T-helper 2 cell treated with Interferon-gamma antibody and Interleukin-4, amounts not matched to agents 100 ng/mL and 5 ng/mL, for 36 hours (primary cell): ENCODE data around the gene ABCA1. TPM values are rescaled to one million over a fixed set of nuclear protein-coding genes. Genes with fewer than 3 reads are reported as not detected.
"Not testable (repeated sequence)": the region's sequence is repeated elsewhere in the genome, so short reads cannot be mapped to it uniquely, and the experiment has no call there.

ENCODE experiments used
- intact Hi-C: fragments of 100-400 bp; cut with micrococcal nuclease; formaldehyde crosslinking; loops from one replicate; pipeline ENCODE4 v1.15.1; 2023
- total RNA-seq: library from RNA; stranded (reverse); gene quantifications from 2 replicates; pipeline ENCODE4 v1.2.3, GENCODE V29; 2022

Gene ABCA1
- total RNA-seq, 1 donor from 2014 or later = 0.14 TPM

- intact Hi-C loops = no loop called here
Observed at GRCh38 chr9:104951487-104951886, 23.5 kb upstream of the ABCA1 start.

DNA sequence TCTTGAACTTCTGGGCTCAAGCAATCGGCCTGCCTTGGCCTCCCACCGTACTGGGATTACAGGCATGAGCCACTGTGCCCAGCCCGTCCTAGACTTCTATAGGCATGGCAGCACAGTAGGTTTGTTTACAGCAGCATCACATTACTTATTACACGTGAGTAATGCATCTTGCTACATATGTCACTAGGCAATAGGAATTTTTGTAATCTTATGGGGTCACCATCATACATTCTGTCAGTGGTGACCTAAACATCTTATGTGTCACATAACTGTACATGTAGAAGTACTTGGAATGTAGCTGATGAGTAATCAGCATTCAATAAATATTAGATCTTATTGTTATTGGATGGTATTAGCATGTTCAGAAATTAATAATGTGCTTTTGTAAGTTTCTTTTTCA lies 22.9 kb upstream of the ABCA1 start:
- intact Hi-C loops = no loop called here

DNA sequence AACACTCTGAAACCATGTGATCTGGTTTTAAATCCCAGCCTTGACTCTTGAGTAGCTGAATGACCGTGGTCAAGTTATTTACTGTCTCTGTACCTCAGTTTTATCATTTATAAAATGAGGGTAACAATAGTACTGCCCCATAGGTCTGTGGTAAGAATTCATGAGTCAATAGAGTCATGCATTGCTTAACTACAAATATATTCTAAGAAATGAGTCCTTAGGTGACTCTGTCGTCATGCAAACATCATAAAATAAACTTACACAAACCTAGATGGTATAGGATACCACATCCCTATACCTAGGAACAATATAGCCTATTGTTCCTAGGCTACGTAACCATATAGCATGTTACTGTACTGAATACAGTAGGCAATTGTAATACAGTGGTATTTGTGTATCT lies 20.3 kb upstream of the ABCA1 start:
- intact Hi-C loops = no loop called here

GRCh38 chr9:104944871-104945270 lies 16.9 kb upstream of the ABCA1 start:
- intact Hi-C loops = no loop called here

GRCh38 chr9:104944356-104944755 lies 16.4 kb upstream of the ABCA1 start:
- intact Hi-C loops = no loop called here

DNA sequence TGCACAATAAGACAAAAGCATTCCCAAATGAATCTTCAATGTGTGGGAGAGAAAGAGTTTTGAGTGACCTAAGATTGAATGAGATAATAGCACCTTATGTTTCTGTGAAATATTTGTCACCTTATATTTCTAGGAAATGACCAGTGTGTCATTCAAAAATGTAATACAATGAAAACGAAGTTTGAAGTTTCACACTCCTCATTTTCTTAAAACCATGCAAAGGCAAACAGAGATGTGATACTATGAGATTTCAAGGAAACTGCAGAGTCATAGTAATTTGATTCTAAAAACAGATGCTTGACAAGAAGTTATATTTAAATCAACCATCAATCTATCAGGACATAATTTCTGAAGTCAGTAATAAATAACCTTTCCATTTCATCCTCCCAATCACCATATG lies 13.6 kb upstream of the ABCA1 start:
- intact Hi-C loops = no loop called here

- intact Hi-C loops = no loop called here
Observed at GRCh38 chr9:104936291-104936690, 8.3 kb upstream of the ABCA1 start.

DNA sequence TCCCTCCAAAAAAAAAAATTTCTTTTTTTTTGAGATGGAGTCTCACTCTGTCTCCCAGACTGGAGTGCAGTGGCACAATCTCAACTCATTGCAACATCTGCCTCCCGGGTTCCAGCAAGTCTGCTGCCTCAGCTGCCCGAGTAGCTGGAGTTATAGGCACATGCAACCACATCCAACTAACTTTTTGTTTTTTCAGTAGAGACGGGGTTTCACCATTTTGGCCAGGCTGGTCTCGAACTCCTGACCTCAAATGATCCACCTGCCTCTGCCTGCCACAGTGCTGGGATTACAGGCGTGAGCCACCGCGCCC lies 7.5 kb upstream of the ABCA1 start:
- intact Hi-C loops = not testable (repeated sequence)

DNA sequence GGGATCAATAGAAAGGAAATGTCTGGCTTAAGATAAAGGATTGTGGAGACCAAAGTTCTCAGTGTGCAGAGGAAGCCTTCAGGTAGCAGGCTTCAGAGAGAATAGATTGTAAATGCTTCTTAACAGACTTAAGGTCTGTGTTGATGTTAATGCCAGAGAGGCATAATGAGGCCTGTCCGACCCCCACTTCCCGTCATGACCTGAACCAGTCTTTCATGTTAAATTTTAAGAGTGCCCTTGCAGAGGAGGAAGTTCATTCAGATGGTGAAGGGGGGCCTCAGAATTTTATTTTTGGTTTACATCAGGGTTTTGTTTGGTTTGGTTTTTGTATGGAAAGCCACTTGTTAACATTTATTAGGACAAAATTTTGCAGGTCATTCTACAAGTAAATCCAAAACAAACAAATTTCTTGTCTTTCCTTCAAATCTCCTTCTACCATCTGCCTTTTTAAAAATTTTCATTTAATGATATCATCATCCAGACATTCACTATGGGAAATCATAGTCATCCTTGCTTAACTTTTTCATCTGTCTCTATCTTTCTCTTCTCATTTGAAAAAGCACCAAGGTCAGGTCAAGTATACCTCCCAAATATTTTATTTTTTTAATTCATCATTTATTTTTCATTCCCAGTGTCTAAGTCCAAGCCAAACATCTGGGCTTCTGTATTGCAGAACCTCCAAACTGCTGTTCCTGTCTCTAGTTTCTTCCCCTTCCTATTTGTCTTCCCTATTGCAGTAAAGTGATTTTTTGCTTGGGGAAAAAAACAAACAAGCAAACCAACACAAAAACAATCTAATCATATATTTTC lies 6.9 kb upstream of the ABCA1 start:
- intact Hi-C loops = no loop called here

DNA sequence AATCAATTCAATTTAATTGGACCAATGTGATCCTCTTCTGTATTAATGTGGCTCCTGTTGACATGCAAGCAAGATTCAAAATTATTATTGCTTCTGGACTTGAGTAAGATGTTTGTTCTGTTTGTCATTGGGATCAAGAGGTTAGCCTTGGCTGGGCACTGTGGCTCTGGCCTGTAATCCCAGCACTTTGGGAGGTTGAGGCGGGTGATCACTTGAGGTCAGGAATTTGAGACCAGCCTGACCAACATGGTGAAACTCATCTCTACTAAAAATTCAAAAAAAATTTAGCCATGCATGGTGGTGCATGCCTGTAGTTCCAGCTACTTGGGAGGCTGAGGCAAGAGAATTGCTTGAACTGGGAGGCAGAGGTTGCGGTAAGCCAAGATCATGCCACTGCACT lies 5.1 kb upstream of the ABCA1 start:
- intact Hi-C loops = not testable (repeated sequence)

DNA sequence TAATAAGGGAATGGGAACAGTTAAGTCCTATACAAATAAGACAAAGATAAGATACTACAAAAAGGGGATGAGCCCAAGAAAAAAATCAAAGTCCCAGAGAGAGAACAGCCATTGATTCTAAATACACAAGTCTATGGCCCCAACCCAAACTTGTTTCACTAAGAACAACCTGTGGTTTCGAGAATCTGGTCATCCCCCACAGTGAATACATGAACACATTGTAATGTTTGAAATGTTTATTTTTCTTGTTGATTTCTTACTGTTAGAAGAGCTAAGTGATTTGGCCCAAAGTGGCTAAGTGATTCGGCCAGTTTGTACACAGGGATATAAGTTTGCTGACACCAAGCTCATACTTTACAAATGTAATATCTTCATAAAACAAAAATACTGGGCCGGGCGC lies 3.3 kb upstream of the ABCA1 start:
- intact Hi-C loops = no loop called here

GRCh38 chr9:104927216-104927911 lies 591 bp downstream of the ABCA1 start:
- intact Hi-C loops = loop anchor here (1.0 to 5.0 kb wide), 6 partner anchors 64 to 477 kb away; partner anchors contain the start of gene SLC44A1

DNA sequence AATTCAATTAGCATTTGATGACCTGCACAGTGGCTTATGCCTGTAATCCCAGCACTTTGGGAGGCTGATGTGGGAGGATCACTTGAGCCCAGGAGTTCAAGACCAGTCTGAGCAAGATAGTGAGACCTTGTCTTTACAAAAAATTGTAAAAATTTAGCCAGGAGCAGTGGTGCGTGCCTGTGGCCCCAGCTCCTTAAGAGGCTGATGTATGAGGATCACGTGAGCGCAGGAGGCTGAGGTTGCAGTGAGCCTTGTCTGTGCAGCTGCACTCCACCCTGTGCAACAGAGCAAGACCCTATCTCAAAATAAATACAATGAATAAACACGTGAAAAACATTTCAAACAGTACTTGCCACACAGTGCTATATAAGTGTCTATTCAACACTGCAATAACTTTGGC lies 4.2 kb downstream of the ABCA1 start:
- intact Hi-C loops = no loop called here

DNA sequence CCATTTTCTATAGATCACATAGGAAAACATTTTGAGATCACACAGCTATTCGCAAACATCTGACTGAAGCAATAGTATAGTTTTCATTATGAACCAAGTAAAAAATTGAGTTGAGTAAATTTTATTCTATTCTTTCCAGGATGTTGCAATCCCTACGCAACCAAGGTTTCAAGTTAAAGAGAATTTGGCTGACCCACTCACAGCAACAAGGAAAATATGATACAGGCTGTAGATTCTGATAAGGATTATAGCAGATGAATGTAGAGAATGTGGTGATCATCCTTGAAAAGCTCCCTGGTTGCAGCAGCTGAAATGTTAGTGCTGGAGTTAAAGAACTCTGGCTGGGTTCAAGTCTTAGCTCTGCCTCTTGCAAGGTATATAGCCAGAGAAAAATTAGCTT lies 4.7 kb downstream of the ABCA1 start:
- intact Hi-C loops = no loop called here

- intact Hi-C loops = not testable (repeated sequence)
Observed at GRCh38 chr9:104922748-104923147, 5.2 kb downstream of the ABCA1 start.

DNA sequence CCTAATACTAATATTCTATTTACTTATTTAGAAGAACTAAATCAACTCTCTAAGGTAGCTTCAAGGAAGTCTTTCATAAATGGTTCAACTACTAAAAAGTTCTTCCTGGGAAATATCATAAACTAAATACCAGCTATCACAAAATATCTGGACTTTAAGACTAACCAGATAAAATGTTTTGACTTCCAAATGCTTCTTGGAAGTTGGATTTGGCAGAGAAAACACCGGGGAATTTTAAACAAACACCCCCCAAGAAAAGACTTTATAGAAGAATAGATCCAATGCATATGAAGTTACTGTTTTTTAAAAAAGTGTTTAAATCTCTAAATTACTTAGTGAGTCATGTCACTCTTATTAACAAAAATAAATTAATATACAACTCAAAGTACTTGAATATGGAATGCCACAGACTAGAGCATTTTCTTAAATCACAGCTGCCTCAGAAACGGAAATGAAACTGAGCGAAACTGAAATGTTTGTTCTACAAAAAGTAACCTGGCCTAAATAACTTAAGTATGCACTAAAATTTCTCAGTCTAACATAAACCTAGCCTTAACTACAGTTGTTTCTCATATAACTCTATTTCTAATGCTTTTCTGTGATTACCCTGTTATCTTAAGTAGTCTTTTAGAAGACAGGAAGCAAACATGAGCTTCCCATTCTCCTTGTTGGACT lies 6.8 kb downstream of the ABCA1 start:
- intact Hi-C loops = no loop called here

DNA sequence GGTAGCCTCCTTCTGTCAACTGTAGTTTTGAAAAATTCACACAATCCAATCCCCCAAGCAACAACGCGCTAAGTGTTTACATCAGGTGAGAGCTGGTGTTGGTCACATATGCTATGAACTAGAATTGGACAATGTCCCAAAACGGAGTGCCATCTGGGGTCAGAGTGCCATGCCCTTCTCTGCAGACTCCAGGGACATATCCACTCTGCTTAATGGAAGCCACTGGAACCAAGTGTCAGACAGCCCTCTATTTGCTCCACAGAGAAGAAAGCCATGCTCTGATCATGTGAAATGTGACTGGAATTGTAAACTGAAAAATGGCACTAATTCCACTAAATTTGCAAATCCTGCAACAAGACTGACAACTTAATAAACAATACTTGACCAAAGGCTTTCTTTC lies 12.2 kb downstream of the ABCA1 start:
- intact Hi-C loops = no loop called here

DNA sequence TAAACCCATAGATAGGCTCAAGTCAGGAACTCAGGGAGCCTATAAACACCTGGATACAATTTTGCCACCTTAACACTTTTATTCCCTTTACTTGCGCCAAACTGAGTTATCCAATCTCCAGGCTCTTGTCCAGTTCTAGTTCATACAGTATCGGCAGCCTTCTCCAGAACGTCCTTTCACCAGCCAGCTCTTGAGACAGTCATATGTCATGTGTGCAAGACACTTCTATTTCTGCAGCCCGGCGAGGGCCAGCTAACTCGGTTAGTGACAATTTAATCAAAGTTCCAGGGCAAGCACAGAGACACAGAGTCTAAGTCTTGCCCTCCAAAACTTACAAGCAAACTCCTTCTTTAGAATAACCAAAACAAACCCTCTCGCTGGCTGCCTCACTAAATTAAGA lies 12.9 kb downstream of the ABCA1 start:
- intact Hi-C loops = no loop called here

DNA sequence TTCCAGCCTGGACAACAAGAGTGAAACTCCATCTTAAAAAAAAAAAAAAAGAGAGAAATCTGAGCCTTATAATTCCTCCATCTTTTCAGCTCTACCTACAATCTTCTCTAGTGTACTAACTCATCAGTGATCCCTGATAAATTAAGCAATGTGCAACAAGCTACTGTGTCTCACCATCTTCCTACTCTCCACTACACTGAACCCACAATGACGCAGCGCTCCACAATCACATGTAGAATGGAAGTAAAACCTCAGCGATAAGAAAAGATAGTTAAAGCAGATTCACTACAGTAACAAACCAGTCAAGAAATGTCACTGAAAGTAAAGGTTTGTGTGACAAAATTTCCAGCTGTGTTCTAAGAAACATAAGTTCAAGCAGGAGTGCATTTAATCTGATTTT lies 13.5 kb downstream of the ABCA1 start:
- intact Hi-C loops = no loop called here

DNA sequence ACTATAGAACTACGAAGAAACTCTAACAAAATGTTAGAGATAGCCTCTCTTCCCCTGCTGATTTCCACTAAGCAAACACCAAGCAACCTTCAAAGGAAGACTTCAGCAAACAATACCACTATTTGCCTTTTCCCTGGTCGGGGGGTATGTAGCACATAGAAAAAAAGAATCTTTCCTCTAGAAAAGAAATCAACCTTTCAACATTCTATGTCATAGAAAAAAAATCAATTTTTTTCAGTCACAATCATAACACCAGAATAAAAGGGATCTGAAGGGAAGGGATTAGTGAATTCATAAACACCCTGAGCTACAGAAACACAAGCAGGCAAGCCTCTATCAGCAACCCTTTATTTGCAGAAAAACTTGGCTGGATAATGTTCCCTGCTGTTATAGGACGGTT lies 15.3 kb downstream of the ABCA1 start:
- intact Hi-C loops = no loop called here

- intact Hi-C loops = no loop called here
Observed at GRCh38 chr9:104911032-104911607, 16.8 kb downstream of the ABCA1 start.

DNA sequence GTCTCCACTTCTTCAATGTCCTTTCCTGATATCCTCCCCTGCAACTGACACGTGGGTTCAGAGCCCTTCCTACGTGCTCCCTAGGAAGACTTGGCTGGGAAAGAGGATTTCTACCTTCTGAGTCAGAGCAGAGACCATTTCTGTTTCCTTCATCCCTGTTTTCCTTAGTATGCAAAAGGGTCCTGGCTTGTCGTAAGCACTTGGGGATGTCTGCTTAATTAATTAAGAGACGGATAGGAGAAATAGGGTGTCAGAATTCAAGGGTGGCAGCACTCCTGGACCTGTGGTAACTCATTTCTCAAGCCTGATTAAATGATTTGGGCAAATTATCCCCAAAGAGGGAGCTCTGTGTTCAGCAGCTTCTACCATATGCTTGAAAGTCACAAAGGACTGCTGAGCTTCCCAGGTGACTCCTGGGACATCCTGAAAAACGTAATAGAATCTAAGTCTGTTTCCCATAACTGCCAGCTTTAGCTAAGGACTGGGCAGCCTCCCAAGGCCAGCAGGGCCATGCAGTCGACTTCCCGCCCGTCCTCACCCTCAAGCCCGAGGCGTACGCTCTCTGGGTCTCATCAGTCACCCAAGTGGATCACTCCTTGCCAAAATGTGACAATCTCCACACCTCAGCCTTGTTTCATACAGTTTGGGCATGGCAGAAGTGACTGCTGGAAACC lies 20.5 kb downstream of the ABCA1 start:
- intact Hi-C loops = no loop called here
